OCI-M2 (cell line): ENCODE data around the gene POC1B.
"Not testable (repeated sequence)": the region's sequence is repeated elsewhere in the genome, so short reads cannot be mapped to it uniquely, and the experiment has no call there.

ENCODE experiments used
- DNase-seq: peaks from one replicate; lab custom pipeline; 2025; ENCODE audit not compliant: unreplicated experiment; lab: John Stamatoyannopoulos, UW

POC1B gene

DNA sequence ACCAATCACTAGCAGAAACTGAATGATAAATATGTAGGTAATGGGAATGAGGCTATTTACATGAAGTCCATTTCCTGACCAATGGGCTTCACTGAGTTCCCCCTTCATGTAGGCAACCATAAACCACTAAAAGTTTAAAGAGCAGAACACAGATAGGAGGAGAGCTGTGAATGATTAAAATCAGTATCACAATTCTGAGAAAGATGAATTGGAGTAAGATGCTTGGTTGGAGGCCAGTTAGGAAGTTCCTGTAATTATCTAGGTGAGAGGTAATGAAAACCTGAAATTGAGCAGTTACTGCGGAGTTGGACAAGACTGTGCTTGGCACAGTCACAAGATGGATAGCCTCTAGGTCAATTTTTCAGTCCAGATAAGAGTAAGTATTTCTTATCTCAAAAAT lies 57.8 kb downstream of the POC1B start:
- DNase-seq = no peak

DNA sequence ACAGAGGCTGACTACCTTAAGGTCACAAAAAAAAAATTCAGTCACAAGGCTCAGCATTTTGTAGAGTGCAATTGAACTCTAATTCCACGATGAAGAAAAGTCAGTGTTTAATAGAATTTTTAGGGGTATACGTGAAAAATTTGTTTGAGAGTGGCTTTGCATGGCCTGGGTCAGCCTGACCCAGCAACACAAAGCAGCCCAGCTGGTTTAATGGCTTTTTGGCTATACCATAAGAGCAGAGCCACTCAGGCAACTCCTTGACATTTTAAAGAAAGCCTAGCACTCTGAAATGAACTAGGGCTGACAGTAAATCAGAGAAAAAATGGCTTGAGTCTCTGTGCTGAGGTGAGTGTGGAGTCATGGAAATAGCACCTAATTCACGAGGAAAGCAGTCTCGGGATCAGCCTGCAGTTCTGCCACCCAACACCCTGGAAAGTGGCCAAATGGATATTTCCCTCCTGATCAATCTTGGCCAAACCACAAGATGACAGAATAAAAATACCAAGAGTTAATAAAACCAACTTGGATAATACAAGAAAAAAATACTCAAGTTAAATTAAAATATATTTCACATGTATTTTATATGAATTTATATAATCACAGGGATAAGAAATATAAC lies 60.8 kb downstream of the POC1B start:
- no peak for DNase-seq

DNA sequence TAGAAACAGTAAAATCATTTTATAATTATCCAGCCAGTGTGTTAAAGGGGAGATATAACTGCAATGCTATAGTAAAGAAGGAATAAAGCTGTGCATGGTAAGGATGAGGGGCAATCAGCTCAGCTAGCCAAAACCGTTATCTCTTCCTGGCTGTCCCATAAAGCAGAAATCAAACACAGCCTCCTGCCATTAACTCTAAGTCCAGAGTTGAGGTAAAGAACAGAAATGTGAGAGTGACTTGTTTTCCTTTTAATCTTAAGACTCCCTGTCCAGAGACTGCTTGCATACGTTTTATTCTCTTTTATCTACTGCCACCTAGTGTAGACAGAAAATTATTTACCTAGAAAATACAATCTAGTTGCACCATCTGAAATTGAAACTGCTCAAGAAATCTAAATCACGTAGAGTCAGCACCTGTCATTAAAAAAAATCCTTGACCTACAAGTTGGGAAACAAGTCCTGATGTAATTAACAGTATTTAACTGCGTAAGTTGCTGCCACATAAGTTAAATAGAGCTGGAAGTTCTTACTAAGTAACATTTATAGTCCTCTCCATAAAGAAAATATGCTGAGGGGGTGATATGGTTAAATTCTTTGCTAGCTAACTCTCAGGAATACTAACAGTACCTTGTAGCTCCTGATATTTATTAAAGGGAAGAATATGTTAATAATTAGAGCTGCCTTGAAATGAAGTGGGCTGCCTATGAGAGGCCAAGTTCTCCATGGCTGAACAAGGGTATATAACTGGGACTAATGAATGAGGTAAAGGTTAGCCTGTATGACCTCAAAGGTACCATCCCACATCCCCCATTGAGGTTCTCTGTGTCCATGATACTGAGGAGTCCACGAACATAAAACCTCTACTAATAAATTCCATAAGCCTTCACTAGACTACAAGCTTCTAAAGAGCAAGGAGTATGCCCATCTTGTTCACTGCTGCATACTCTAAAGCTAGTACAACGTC lies 63.9 kb downstream of the POC1B start:
- no peak for DNase-seq

DNA sequence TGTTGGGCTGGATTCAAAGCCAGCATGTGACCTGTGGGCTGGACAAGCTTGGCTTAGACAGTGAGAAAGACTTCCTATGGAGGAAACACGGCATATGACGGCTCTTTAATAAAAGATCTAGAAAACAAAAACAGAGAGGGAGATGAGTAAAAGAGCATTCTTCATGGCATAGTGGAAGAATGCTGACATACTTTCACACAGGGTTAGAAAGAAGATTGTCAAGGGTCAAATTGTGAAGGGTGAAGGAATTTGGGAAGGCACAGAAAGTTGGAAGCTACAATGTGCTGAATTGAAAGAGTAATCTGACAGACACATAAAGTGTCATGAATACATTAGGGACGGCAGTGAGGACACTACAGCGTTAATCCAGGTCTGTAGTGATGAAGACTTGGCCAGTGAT lies 64.7 kb downstream of the POC1B start:
- DNase-seq = no peak

DNA sequence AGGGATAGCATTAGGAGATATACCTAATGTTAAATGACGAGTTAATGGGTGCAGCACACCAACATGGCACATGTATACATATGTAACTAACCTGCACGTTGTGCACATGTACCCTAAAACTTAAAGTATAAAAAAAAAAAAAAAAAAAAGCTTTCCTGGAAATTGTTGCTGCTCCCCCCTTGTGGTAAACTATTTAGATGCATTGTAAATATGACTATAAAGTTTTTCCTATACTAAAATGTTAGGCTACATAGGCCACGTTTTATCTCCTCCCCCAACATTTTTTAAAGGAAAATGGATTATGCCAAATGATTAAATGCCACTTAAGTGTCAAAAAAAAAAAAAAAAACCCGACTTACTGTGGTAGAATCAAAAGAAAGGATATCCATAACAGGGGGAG lies 66.6 kb downstream of the POC1B start:
- DNase-seq = not testable (repeated sequence)

DNA sequence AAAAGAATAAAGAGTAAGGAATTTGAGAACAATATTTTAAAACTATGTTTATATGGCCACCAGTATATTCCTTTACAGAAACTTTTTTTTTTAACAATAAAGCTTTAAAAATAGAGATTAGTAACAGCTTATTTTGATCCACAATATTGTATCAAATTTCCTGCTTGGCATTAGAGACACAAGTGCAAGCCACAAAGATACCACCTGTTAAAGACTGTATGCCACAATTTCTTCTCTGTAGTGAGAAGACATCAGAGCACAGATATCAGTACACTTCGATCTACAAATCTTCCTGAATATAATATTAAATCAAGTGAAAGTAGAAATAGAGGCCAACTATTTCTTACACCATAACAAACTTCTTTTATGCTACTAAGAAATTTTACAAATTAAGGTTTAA lies 69.3 kb downstream of the POC1B start:
- no peak for DNase-seq

DNA sequence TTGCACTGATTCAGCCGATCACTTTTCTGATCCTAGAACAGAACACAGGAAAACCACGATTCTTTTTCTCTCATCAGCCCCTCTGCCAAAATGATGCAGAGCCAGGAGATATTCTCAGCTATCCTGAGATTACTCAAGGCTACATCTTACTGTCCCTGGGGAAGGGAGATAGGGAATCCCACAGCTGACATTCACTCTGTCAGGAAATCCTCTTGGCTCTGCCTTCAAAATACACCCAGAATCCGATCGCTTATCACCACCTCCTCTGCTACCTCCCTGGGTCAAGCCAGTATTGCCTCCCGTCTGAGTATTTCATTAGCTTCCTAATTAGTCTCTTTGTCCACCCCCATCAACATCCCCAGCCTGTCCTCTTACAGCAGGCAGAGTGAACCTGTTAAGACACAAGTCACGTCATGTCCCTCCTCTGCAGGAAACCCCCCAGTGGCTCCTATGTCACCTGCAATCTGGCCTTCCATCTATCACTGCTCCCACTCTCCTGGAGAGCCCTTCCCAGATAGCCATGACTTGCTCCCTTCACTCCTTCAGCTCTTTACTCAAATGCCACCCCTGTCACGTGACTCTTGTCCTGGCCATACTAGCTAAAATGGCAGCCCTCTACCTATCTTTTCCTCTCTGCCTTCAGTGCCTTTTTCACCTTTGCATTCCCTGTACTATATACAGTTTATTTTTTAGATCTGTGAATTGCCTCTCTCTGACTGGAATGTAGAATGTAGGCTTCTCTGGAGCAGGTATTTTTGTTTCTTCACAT lies 71.6 kb downstream of the POC1B start:
- no peak for DNase-seq

DNA sequence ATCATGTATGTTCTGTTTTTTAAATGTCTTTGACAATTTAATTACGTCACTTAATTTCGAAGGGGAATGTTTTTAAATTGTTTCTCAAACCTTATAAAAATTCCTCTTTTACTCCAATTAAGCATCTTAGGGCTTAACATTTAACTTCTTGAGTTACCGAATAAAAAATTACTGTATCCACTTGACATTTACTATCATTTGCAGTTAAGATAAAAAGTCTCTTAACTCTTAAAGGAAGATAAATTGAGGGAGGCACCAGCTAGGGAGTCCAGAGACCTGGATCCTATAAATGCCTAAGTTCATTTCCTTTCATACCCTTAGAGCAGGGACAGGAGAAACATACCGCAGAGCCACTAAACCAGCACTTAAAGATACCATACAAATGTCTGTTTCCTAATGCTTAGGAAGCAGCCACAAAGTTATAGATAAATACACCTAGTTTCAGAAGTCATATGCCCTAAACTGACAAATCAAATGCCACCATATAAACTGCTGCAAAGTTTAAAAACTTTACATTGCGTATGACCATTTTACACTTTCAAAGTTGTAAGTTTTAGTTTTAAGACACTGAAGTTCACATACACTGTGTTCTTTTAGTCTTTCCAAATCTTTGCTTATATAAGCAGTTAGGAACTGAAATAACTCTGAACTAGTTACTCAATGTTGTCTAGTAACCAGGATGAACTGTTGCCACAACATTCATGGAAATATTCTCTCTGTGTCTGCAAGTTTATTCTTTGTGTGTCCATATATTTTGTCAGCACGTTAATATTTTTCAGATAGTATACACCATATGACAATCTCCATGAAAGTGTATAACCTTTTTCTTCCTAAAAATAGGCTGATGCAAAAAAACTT lies 72.5 kb downstream of the POC1B start:
- DNase-seq = no peak

DNA sequence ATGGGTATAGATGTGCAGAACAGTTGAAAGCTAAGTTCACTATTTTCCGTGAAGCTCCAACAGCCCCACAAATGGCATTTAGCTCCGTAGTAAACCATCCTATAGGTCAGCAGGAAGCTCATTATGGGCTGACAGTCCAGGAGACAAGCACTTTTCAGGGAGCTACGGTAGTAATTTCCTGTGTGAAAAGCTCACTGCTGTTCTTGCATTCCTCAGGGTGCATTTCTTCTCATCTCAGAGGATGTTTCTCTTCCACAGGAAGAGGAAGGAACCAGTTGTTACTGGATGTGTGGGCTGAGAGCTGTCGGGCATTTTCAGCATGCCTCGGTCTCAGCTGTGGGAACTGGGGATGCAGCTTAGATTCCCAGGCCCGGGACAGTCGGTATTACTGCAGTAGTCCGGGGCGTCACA lies 74.0 kb downstream of the POC1B start:
- no peak for DNase-seq

DNA sequence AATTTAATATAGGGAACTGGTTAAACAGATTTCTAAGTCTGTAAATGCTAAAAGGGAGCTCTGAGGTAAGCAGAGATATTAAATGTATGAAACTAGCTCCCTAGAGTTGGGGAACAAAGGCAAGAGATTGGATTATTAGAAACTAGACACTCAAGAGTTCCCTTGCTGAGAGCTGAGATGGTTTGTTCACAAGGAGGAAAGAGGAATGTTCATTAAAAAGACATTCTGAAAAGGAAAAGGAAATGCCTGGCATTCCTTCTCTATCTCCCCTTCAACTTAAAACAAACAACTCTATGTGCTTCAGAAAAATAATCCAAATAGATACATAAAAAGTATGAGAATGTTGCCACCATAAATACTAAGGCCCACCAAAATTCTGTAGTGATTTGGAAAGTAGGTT lies 74.9 kb downstream of the POC1B start:
- DNase-seq = no peak

DNA sequence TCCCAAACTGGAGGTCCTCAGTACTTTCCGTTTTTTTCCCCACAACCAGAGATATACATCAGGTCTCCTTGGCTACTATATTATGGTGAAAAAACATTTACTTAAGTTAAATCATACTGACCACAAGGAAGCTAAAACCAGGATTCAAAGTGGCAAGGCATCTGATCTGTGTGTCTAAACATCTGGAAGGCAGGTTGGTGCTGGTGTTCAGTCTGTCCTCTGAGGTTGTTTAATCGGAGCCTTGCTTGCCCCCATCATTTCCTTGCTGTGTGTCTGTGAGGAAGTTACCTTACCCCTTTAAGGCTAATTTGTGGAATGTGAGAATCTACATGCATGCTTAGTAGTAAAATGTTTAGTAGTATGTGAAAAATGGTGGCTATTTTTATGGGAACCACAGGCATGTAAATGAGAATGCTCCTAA lies 76.9 kb downstream of the POC1B start:
- DNase-seq = no peak

DNA sequence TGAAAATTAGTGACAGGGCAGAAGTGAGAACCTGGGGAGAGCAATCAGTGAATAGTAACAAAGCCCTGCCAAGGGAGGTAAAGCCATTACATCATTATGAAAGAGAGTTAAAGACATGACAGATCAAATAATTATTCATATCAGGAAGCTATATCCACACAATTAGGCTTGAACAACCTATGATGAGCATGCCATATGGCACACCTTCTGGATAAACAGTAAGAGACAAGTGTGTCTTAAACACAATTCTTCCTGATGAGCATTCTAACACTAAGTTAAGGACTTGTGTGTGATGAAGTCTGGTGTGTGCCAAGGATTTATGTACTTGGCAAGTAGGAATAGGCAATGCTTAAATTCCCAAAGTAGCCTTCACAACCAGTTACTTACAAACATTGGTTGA lies 77.3 kb downstream of the POC1B start:
- DNase-seq = no peak

DNA sequence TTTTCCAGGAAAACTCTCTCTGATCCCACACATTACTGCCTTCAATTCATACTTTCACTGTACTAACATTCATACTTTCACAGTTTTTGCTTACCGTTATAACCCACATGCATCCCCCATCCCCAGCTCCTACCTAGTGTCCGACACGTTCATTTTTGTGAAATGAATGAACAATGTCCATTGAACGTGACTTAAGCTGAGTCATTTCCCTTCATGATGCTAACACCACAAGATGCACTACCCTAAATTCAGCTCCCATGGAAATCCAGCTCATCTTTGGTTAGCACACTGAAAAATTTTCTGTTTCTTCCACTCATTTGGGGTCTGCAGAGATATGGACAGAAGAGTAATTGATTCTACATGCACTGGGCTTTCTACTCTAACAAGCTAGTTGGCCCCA lies 85.9 kb downstream of the POC1B start:
- DNase-seq = no peak

DNA sequence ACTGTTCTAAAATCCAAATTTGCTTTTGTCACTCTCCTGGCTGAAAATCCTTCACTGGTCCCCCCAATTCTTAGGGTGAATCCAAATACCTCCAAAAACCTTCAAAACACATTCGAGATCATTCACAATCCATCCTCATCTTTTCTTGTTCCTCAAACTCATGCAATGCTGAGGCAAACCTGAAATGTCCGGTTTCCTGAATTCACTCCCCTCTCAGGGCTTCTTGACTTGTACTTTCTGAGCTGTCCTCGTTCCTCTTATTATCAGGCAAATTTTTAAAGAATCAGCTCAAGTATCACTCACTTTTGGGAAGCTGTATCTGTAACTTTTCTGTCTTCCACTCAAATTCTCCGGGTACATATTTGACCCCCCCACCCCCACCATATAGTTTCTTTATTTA lies 88.6 kb downstream of the POC1B start:
- DNase-seq = no peak

DNA sequence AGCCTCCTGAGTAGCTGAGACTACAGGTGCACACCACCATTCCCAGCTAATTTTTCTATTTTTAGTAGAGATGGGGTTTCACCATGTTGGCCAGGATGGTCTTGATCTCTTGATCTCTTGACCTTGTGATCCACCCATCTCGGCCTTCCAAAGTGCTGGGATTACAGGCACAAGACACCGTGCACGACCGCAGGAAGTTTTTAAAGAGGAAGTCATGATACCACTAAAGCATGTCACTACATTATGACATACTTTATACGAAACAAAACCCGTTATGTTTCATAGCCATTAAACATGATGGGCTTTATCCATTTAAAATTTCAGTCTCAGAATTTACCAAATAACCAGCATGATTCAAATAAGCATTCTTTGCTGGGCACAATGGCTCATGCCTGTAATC lies 89.8 kb downstream of the POC1B start:
- DNase-seq = no peak

DNA sequence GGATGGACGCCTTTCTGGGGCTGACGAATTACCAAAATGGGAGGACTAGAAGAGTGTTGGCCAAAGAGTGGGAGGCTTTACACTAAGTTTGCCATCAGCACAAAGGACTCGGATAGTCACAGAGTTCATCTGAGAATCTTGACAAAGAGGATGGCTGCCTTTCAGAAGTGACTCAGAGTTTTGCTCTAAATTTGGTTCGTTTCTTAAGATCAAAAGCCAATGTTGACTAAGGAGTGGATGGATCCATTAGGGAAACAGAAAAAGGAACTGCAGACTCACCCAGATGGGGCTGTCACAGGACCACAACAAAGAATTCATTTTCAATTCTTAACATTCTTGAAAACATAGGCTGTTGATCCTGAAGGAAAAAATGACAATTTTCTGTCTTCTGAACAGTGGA lies 92.2 kb downstream of the POC1B start:
- DNase-seq = no peak

DNA sequence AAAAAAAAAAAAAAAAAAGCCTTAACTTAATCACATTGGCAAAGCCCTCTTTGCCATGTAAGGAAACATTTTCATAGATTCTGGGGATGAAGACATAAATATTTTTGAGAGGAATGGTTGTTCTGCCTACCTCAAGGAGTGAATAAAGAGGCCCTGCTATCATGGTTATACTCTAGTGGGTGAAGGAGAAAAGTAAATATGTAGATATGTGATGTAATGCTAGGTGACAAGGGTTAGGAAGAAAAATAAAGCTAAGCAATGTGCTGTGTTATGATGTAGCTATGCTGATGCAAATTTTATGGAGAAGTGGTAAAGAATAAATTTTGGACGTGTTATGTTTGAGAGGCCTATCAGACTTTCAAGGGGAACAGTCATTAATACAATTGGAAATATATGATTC lies 93.5 kb downstream of the POC1B start:
- no peak for DNase-seq

DNA sequence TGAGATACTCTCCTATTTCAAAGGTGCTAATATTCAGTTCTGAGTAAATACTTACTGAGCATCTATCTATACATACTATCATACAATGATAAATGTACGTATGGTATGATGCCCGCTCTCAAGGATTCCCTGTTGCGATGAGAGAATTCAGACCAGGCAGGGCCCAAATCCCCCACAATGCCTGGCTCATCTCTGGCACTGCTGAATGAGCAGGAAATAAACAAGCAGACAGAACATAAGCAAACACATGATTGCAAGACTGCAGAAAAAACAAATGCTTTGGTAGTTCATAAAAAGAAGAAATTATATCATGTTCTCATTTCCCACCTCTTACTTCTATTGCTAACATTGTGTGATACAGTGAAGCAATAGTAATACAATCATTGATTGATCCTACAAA lies 96.3 kb downstream of the POC1B start:
- DNase-seq = no peak

DNA sequence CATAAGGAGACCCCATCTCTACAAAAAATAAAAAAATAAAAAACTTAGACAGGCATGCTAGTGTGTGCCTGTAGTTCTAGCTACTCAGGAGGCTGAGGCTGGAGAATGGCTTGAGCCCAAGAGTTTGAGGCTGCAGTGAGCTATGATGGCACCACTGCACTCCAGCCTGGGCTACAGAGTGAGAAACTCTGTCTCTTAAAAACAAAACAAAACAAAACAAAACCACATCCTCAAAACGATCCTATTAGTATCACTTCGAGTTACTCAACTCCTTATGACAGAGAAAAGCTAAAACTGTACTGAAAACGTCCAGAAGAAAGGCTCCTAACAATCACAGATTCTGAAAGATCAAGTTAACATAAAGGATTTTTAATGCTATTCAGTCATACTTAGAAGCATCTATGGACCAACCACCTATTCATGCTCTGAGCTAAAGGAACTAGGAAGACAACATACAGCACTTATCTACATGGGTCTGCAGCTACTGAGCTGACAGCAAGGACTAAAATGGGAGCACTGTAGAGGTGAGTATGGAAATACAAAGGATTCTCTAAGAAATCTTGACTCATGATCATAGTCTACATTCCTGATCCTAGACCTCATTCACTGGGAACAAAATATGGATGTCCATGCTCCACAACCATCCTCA lies 98.2 kb downstream of the POC1B start:
- no peak for DNase-seq

DNA sequence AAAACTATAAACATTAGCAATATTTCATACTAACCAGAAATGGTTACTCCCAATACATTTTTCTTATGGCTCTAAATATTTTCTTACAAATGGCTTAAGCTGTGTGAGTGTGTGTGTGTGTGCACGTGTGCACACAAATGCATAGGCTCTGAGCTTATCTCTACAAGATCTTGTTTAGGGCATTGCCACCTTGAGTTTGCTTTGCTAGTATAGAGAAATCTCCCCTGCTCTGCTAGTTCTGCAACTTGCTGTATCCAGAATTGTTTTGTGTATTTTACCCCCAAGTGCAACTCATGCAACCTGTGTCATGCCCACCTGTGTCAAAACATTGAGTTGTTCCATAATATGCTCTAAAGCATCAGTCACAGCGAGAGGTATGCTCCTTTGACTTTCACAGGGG lies 101.0 kb downstream of the POC1B start:
- DNase-seq = no peak
